NCI-H146 (cell line): ENCODE measurements around the gene WWOX.

ENCODE experiments used
- DNase-seq: peaks from one replicate; lab custom pipeline; 2025; lab: John Stamatoyannopoulos, UW

The WWOX gene

DNA sequence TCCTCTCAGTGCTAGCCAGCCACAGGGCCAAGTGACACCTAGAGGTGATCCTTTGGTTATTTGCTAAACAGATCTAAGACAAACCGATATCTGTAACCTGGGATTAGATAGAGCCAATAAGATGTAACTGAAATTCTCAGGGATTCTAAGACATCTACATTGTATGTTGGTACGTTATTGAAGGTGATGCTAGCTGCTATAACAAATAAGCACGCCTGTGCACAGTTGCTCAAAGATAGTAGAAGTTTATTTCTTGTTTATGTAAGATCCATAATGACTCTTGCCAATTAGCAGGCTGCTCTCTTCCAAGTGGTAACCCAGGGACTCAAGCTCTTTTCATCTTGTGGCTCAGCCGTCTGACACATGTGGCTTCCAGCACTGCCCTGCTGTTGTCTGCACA, 370.3 kb downstream of the WWOX start:
- DNase-seq: no peak

DNA sequence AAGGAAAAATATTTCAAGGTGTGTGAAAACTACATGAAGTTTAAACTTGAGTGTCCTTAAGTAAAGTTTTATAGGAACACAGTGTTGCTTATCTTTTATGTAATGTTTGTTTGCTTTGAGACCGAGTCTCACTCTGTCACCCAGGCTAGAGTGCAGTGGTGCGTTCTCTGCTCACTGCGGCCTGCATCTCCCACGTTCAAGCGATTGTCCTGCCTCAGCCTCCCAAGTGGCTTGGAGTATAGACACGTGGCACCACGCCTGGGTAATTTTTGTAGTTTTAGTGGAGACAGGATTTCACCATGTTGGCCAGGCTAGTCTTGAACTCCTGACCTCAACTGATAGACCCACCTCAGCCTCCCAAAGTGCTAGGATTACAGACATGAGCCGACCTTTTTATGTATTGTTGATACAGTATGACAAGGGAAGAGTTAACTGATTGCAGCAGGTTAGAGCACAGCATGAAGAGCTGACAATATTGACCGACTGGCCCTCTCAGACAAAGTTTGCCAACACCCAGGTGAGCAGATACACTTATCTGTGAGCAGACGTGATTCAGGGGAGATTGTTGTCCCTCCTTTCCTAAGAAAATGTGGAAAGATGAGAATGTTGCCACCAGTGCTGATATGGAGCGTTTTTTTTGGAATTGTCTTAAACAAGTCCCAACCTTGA, 373.7 kb downstream of the WWOX start:
- peak; percentile 21 for DNase-seq

DNA sequence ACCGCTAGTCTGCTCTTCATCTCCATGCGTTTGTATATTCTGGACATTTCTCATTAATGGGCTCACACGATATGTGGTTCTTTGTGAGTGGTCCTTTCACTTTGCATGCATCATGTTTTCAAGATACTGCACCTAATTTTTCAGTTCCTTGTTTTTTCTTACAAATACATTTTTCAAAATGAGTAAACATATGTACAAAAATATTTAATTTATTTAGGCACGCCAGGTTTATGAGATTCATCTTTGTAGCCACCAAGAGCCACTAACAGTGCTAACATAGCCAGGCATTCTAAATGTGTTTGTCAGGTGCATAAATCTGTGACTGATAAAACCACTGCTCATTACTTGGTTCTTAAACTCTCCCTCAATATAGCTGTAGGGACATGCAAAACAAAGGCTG, 375.3 kb downstream of the WWOX start:
- DNase-seq: no peak

DNA sequence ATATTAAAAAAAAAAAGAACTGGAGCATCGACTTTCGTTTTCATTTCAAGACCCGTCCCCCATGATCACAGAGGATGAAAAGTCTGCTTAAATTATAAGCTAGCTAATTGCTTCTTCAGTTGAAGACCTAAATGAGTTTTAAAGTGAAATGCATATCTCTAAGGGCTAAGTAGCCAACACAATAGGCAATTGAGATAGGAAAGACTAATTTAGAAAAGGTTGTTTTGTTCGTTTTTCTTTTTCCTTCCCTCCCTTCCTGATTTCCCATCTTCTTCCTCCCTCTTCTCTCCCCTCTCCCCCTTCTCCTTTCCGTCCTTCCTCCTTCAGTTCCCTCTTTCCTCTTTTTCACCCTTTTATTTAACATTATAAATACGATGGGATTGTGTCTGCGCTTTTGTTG, 377.2 kb downstream of the WWOX start:
- no peak for DNase-seq

DNA sequence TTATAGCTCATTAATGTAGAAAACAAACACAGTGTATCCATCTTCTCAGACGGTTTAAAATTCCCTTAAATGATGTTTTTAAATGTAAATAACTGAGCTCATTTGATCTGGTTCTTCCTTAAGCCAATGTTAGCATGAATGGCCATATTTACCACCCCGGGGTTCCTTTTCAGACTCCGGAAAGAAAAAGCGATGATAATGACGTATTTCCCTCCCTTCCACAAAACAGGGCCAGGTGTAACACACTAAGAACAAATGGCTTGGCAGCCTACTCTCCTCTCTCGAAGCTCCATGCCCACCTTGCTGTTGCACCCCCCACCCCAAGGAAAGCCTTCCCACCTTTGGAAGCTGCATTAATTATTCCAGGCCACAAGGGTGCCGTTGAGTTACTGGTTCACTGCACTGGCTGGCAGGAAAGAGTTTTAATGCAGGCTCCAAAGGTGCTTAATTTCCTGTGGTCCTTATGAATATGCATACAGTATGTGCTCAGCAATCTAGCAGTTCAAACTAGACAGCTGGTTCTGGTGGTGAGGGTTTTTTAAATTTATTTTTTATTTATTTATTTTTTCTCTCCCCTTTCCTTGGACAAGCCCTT, 378.9 kb downstream of the WWOX start:
- DNase-seq: peak; percentile 95

DNA sequence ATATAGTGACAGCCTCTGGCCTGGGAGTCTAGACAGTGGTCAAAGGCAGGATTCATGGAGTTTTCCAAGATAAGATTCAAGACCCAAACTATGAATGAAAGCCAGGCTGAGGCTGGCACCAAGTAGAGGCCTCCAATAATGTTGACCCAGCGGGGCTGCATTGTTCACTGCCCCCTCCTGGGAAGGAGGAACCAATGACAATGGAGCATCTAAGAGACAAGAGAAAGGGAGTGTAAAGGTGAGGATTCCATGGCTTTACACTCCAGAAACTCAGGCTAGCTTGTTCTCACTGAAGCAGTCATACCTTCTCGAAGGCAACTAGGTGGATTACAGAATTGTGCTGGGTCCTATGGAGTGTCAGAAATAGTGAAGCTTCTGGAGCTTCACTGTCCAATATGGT, 380.3 kb downstream of the WWOX start:
- DNase-seq: no peak

DNA sequence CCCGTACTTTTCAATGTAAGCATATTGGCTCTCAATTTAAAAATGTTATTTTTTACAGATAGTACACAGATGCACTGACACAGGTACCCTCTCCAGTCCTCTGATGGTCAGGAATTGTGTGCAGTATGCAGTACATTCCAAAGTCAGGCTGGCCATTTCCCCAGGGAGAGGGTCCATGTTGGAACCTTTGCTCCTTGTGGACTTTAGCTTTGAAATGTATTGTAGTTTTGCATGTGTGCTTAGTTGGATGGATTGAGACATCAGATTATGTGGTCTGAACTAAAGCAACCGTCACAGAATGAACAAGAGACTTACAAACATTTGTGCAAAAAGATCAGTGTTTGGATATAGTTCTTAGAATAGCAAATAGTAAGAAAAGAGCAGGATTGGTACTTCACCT, 381.1 kb downstream of the WWOX start:
- DNase-seq: no peak

DNA sequence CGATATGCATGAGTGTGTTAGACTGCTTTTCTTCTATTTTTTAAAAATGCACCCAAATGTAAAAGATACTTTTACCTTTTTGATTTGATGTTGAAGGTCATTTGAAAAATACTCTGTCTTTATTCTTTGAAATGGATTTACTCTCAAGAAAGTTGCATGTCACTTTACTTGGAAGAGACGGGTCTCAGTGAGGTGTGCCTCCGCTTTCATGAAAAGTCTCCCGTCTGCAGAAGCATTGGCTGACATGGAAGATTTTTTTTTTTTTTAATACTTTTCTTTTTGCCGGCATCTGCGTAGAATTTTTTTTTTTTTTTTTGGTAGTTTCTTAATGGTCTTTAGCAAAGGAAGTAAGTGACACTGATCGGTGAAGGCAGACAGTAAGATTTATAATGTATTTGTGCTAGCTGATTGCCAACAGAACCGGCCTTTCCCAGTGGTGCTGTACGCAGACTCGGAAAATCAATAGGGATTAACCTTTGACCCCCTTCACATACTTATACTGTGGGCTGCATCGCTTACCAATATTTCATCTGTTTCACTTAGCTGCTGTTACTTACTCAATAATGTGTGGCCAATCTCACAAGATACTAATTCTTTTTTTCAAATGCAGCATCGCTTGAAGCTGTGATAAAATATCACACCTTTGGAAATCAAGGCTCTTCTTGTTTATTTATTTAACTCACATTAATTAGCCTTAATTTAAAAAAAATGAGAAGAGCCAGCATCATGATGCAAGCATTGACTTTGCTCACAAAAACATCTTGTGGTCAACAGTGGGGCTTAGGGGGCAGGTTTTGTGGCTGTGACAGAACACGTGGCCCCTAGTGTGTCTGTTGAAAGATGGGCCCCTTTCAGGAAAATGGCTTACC, 383.9 kb downstream of the WWOX start:
- DNase-seq: peak; percentile 19

DNA sequence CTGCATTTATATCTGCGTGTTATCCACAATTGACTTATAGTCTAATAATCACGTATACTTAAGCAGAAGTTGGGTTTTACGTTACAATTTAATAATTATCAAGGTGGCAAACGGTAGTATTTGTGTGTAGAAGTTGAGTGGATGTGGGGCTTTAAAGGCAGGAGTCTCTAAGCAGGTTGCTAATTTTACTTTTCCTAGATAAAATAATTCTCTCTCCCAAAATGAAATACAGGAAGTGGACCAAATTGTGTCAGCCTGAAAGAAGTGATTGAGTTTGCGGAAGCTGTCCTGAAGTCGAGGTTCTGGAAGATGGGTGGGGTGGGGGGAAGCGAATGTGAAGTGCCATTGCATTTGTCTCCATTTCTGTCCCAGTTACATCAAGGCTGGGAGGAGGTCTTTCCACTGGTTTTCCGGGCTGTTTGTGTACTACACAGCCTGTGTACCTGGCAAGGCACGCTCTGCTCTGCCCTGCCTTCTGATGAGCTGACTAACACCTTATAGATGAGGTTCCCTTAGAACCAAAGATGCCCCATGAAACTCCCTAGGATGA, 385.1 kb downstream of the WWOX start:
- DNase-seq: no peak

DNA sequence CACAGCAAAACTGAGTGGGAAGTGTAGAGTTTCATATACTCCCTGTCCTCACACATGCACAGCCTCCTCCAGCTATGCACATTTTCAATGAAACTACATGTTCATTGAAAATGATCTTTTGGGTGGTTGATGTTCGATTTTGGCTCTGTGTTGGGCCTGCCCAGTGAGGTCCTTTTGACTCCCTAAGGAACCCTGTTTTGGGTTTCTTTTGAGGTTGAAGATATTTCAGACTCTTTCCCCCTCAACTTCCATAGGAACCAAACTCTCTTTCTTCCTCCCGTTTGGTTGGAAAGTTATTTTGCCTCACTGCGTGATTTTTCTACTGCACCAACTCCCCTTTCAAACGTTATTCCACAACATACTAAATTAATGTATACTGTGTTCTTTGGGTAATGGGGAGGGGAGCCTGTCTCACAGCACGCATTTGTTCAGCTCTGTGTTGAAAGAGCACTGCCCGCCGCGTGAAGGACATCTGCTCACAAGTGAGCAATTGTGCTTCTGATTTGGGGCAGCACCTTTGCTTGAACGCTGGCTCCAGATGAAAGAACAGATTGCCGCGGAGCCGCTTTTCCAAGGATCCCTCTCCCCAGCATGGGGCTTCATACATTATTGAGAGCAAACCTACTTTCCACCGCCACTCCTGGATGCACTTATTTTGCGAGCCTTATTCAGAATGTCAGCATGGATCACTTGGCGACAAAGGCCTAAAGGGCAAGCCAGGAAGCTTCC, 385.9 kb downstream of the WWOX start:
- DNase-seq: peak; percentile 17

DNA sequence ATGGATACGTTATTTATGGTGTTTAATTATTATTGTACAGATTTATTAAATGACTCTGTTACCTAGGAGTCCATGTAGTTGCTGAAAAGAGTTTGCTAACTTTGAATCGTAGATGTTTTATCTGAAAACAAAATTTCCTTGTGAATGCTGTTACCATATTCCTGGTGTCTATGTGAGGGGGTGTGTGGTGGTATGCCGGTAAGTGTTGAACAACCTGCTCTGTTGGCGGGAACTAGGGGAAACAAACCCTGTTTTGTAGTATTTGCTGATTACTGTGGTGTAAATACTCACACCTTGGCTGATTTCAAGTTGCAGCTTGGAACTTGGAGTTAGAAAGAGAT, 386.4 kb downstream of the WWOX start:
- no peak for DNase-seq

DNA sequence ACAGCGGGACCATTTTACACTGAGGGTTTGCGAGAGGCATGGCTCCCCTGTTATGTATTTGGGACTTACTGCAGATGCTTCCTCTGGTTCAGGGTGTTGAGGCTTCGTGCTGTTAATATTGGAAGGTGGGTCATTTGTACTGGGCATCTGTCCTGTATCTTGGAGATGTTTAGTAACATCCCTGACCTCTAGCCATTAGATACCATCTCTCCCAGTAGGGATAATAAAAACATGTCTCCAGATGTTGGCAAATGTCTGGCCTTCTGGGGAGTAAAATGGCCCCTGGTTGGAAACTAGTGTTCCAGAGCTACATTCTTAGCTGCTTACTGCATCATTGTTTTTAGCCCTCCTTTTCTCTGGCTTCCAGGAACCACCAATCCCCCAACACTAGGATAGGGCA, 388.0 kb downstream of the WWOX start:
- no peak for DNase-seq

DNA sequence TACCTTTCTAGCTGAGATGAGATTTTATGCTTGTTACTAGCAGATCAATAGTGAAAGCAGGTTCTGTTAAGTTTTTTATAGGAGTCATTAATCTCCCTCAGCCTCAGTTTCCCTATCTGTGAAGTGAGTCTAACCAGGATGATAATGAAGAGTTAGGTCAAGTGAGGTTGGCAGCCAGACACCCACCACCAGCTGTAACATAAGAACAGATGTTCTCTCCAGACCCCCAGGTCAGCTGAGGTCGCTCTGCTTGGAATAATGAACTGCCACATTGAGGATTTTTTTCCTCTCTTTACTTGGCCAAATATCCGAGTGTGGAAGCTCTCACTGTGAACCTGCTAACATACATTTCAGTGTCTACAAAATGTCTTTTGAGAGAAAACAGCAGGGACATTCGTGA, 389.6 kb downstream of the WWOX start:
- DNase-seq: no peak

DNA sequence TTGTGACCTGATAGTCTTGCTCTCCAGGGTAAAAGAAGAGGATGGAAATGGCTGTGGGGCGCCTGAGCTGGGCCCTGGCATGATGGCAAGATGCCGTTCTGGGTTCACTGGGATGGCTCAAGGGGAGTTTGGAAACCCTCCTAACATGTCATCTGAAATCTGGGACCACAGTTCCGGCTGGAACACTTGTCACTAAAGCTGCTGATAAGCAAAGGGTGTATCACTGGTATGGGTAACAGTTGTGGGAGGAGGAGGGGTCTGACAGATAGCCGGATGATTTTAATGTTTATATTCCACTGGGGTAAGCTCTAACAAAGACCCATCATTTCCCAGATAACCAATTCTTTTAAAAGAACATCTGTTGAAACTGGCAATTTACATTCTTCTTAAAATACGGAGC, 390.2 kb downstream of the WWOX start:
- no peak for DNase-seq

DNA sequence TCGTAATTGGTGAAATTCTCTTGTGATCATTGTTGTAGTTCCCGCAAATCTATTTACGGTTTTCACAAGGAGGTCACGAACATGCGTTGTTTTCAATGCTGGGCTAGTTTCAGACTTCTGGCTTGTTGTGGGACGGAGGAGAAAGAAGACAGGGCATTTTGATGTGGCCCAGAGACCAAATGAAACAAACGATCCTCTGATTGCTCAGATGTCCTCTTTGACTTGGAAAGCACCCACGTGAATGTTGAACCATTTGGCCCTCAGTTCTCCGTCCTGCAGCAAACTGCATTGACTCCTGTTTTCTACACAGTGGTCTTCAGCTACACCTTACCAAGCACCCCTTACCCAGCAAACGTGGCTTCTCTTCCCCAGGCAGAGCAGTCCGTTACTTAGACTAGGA, 391.0 kb downstream of the WWOX start:
- no peak for DNase-seq

DNA sequence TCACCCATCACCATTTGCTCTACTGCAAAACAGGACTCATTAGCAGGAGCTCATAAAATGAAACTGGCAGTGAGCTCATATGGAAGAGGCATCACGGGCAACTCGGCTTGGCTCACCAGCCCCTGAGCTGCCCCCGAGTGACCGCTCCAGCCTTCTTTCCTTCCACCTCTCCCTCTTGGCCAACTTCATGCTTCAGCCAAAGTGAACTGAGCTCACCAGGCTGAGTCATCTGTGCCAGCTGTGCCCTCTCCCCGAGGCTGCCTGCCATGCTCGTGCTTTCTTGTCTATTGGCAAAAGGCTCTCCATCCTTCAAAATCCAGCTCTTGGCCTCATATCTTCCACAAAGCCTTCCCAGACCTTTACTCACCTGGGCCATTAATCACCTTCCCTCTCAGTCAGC, 391.4 kb downstream of the WWOX start:
- no peak for DNase-seq

DNA sequence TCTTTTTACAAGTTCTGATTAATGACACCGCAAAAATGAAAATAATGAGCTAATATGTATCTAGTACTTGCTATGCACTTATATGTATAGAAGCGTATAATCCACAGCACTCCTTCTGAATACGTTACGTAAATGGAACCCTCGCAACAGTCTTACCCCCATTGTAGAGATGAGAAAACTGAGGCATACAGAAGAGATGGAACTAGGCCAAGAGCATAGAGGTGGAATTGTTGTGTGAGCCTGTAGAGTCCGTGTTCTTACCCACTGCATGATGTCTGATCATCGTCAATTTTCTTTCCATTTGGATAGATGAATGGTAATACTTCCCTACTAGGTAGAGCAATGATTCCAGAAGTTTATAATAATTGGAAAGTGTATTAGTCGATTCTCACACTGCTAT, 394.1 kb downstream of the WWOX start:
- DNase-seq: no peak

DNA sequence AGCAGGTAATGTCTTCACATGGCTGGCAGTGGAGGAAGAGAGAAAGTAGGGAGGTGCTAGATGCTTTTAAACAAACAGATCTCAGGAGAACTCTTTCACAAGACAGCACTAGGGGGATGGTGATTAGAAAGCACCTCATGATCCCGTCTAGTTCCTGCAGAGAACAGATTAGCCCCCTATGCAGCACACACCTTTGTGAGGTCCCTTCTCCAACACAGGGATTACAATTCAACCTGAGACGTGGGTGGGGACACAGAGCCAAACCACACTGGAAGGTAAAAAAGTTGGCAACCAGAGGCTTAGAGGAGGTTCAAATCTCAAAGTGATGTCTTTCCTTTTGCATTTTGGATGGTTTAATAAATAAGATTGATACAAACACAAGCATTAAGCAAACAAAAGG, 394.7 kb downstream of the WWOX start:
- DNase-seq: no peak

DNA sequence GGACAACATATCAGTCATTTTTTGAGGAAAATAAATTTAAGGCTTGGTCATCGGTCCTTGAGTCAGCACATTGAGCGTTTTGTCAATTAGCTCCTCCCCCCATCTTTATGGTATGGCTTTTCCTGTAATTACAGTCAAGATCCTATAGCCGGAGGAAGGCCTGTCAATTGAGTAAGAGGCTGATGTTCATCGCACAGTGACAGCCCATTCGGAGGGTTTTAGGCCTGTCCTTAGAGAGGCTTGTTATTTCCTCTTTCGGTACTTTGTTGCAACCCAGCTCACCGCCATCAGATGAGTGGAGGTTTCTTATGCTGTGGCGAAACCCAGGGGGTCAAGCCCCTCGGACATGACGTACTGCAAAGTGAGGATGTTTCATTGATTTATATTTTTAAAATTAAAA, 395.2 kb downstream of the WWOX start:
- DNase-seq: no peak

DNA sequence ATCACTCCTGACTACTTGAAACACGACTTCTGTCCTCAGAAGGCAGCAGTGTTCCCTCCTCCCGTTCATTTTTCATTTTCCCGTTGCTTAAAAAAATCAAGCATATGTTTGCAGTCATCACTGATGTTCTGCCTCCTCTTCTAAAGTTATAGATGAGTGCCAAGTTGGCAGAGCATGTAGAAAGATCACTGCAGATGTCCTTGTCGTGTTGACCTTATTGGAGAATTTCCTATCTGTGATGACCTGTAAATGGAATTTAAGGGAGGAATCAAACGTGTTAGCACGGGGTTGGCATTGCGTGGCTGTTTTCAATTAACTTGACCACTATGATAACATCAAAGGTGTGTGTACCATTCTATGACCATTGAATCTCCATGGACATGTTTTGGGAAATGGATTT, 396.7 kb downstream of the WWOX start:
- DNase-seq: no peak

DNA sequence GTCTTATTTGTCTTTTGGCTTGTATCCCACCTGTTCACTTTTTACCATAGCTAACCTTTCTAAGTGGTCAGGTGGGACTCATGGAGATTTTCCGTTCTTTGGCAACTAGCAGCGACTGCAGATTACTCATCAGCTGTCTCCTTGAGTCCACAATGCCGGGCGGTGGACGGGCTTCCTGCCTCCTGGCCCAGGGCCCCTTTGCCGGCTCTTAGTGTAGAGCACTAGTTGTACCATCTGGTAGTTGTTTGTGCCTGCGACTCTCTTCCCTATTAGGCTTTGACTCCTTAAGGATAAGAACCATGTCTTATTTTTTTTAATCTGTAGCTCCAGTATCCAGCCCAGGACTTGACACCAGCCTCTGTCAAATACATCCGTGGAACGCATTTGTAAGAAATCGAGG, 399.9 kb downstream of the WWOX start:
- DNase-seq: no peak

DNA sequence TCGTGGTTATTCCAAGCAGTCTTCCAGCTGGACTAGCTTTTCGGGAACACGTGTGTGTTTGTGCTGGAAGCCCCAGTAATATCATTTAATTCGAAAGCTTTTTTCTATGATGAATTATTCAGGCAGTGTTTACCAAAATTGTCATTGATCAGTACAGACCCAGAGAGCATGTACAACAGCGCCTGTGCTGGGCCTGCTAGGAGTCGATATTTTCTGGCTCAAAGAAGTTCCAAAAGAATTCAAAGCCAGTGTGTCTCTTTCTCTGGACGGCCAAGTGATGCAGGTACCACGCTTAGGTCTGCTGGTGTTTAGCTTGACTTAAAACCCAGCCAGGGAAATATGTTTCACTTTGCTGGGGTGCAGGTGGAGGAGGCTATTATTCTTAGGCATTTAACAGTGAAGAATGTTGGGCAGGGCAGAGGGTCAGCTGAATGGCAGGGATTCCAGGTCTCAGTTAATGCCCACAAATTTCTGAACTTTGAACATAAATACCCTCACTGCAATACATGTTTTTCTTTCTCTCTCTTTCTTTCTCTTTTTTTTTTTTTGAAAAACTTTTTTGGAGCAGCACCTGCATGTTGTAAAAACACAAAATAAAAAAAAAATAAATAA, 401.3 kb downstream of the WWOX start:
- no peak for DNase-seq
